Cardiac septum (tissue), 1 donor: Measurements from ENCODE around the gene DKKL1. TPM values are rescaled to one million over a fixed set of nuclear protein-coding genes. Genes with fewer than 3 reads are reported as not detected.
A peak's percentile ranks its signal among the peaks of the same experiment; 100 is the strongest.

Experiments
- DNase-seq: peaks from one replicate; pipeline ENCODE4 v3.0.0-alpha.2; 2020; ENCODE audit warnings: low spot score
- intact Hi-C: fragments of 100-400 bp; cut with DNase I; formaldehyde crosslinking; loops from one replicate; pipeline ENCODE4 v1.14.0; 2022
- total RNA-seq: library from RNA; stranded (reverse); fragmentation: NEBNext Ultra II Directional; extraction: Animal tissue kit (Norgen Biotek cat#: 25700); gene quantifications from one replicate; pipeline ENCODE4 v1.2.1, GENCODE V29; 2021
- donor health status: DM: no; HTN: no; CAD: no.

The DKKL1 gene
- total RNA-seq, 1 donor from 2014 or later, result not detected

GRCh38 chr19:49390131-49390928 is 26.7 kb downstream of the DKKL1 start:
- DNase-seq, result no peak
- intact Hi-C loops, result no loop called here

DNA sequence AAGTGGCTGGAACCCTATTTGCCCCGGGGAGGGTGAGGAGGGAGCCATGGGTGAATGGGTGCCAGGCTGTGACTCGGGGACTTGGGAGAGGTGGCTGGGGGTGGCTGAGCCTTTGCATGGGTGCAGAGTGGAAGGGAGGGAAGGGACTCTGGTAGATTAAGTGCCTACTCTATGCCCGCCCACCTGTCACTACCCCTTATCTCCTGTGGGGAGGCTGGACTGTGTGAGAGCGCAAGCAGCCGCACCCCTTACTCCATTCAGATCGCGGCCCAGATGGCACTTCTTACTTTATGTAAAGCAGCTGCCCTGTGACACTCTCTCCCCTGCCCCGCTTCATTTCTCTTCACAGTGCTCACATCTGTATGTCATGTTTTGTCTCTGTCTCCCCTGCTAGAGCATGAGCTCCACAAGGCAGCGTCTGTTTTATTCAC is 27.3 kb downstream of the DKKL1 start:
- intact Hi-C loops, result no loop called here
- DNase-seq, result no peak

DNA sequence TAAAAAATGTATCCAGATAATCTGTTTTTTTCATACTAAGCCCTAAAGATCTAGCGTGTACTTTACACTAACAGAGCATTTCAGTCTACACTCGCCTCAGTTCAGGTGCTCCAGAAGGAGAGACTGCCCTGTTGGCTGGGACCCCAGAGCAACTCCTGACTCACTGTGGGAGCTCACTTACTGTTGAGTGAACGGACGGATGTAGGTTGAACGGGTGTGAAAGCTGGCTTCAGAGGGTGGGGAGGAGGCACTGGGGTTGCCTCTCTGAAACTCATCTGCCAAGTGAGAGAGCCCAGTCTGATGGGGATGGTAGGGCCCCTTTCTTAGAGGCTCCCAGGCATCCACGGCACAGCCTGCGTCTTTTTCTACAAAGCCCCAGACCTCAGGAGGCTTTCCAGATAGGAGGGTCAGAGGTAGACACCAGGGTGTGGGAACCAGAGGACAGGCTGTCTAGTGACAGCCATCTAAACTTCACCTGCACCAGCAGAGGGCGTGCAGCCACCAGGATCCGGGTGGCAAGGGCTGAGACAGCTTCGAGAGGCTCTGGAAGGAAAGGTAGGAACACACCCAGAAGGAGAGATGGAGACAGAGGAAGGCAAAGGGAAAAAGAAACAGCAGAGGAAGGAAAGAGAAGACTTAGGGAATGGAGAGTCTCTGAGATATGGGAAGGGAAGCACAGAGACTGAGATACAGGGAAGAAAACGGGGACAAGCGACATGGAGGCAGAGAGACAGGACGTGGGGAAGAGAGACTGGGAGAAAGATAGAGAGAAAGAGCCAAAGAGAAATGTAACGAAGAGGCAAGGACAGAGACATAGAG is 28.1 kb downstream of the DKKL1 start:
- peak; percentile 84 for DNase-seq
- intact Hi-C loops, result loop anchor here (1.0 kb wide), 1 partner anchor 52 kb away; no protein-coding TSS in a partner anchor

GRCh38 chr19:49393881-49394280 is 30.2 kb downstream of the DKKL1 start:
- intact Hi-C loops, result no loop called here
- DNase-seq, result no peak

- intact Hi-C loops, result no loop called here
- no peak for DNase-seq
These were observed 32.1 kb downstream of the DKKL1 start for GRCh38 chr19:49395581-49396407.

GRCh38 chr19:49396738-49397505 is 33.2 kb downstream of the DKKL1 start:
- no peak for DNase-seq
- intact Hi-C loops, result no loop called here

- no peak for DNase-seq
- intact Hi-C loops, result no loop called here
These were observed 34.4 kb downstream of the DKKL1 start for GRCh38 chr19:49398001-49398615.

GRCh38 chr19:49398931-49399330 is 35.3 kb downstream of the DKKL1 start:
- DNase-seq, result no peak
- intact Hi-C loops, result no loop called here

- intact Hi-C loops, result no loop called here
- no peak for DNase-seq
These were observed 36.4 kb downstream of the DKKL1 start for GRCh38 chr19:49400029-49400428.

GRCh38 chr19:49403404-49404187 is 39.9 kb downstream of the DKKL1 start:
- intact Hi-C loops, result no loop called here
- DNase-seq, result no peak

DNA sequence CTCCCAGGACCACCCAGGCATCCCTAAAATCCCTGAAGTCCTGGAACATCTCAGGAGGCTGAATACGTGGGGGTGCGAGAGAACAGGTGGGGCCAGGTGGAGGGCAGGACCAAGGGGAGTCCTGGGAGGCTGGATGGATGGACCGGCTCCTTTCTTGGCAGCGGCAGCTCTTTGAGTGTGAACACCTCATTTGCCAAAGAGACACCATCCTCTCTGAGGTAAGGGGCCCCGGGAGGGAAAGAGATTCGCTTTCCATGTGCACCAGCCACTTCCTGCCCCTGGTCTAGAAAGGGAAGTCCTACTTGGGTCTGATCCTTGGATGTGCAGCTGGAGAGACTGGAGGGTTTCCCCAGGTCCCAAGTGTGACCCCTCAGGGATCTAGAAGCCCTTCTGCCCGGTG is 43.4 kb downstream of the DKKL1 start:
- no peak for DNase-seq
- intact Hi-C loops, result no loop called here

DNA sequence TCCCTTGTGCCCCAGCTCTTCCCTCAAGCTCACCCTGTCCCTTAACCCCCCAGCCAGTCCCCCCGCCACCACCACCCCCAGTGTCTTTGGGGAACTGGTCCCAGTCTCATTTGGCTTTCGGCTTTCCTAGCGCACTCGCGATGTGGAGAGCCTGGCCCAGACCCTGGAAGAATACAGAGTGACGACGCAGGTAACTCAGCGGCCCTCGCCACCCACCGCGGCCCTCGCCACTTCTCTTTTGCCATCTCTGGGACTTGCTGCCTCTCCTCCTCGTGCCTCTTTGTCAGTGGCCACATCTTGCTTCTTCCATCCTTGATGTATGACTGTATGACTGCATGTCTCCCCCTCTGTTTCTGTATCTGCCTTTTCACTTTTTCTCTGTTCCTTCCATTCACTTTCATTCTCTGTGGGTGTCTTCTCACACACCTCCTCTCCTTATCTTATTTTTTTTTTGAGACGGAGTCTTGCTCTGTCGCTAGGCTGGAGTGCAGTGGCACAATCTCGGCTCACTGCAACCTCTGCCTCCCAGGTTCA is 43.9 kb downstream of the DKKL1 start:
- no peak for DNase-seq

GRCh38 chr19:49408816-49409440 is 45.3 kb downstream of the DKKL1 start:
- intact Hi-C loops, result no loop called here
- DNase-seq, result no peak

More for the DNA sequence above, 43.9 kb downstream of the DKKL1 start:
- intact Hi-C loops, result no loop called here

GRCh38 chr19:49409441-49410029 is 45.9 kb downstream of the DKKL1 start:
- no peak for DNase-seq

DNA sequence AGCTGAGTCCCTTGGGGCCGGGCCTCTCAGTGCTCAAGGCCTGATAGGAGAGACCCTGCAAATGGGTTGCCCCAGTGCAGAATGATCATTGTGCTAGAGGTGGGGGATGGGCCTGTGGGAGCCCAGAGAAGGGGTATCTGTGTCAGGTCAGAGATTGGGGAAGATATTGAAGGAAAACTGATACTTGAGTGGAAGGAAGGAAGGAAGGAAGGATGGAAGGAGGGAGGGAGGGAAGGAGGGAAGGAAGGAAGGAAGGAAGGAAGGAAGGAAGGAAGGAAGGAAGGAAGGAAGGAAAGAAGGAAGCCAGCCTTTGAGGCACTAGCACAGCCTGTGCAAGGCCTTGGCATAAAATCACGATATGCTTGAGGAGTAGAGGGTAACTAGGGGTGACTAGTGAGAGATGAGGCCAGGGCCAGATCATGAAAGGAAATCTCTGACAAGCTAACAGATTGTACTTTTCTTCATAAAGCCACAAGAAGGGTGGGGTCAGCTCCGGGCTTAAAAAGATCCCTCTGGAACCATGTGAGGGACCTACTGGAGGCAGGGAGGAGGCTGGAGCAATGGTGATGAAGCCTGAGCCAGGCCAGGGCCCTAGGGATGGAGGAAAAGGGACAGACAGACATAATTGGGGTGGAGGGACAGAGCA is 48.1 kb downstream of the DKKL1 start:
- intact Hi-C loops, result no loop called here
- no peak for DNase-seq

More at GRCh38 chr19:49409441-49410029, 45.9 kb downstream of the DKKL1 start:
- intact Hi-C loops, result no loop called here

DNA sequence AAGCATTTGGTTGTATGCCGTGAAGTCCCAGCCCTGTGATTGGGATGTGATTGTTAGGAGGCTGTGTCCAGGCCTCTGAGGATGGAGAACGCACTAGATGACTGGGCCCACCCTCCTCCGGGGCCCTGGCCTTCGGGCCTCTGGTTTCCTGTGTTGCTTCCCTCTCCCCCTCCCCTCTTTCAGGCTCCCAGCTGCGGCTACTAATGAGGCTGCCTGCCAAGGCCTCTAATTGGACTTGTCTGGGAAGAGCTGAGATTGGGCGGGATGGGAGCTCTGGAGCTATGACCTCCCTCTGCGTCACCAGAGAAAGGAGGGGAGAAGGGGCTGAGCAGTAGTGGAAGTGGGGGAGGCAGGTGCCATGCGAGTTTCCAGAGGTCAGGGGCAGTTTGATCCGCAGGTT is 49.7 kb downstream of the DKKL1 start:
- DNase-seq, result no peak
- intact Hi-C loops, result no loop called here
